AG09309 (cell line): Measurements from ENCODE around the gene TMEM259.
A peak's percentile ranks its signal among the peaks of the same experiment; 100 is the strongest.

Experiments
- DNase-seq: peaks from one replicate; pipeline ENCODE4 v3.0.0-alpha.2; 2010; ENCODE audit warnings: low read depth
- H3K4me3 ChIP-seq: 2 replicates; pipeline ENCODE4 v1.5.1; 2011; ENCODE audit warnings: mild to moderate bottlenecking, low read depth, low read length, moderate library complexity; ENCODE audit not compliant: control insufficient read depth
- CTCF ChIP-seq: IDR thresholded peaks from 2 replicates; pipeline ENCODE4 v1.5.1; 2011; ENCODE audit warnings: mild to moderate bottlenecking, low read depth, low read length, inconsistent platforms; ENCODE audit not compliant: insufficient read depth, control insufficient read depth; ENCODE audit errors: missing control alignments

TMEM259 gene

DNA sequence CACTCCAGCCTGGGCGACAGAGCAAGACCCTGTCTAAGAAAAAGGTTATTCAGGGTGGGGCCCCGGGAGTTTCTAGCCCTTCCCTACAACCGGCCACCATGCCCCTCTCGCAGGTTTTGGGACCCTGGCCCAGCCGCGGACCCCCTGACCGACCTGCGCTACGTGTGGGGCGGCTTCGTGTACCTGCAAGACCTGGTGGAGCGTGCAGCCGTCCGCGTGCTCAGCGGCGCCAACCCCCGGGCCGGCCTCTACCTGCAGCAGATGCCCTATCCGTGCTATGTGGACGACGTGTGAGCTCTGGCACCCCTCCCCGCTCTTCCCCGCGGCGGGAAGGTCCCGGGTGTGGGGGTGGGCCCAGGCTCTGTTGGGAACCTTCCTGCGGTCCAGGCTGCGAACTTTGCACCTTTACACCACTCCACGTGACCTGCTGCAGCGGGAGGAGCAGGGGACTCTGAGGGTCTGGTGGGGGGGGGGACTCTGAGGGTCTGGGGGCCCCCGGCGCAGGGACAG, 25.2 kb upstream of the TMEM259 start:
- no peak overlapping the region for H3K4me3 ChIP-seq
- no peak for DNase-seq
- TF ChIP-seq CTCF = no peak

DNA sequence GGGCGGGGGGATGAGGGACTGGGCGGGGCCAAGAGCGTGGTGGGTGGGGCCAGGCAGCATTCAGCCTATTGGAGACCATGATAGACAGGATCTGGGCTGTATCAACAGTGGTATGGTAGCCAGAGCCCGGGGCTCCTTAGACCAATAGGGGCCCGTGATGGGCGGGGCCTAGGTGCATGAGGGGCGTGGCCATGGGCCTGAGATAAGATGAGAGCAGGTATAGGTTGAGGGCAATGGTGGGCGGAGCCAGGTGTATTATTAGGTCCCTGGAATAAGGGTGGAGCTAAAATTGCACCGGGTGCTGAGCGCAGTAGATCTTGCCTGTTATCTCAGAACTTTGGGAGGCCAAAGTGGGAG, 24.3 kb upstream of the TMEM259 start:
- H3K4me3 ChIP-seq = no peak overlapping the region
- no peak for DNase-seq
- no peak for TF ChIP-seq CTCF

DNA sequence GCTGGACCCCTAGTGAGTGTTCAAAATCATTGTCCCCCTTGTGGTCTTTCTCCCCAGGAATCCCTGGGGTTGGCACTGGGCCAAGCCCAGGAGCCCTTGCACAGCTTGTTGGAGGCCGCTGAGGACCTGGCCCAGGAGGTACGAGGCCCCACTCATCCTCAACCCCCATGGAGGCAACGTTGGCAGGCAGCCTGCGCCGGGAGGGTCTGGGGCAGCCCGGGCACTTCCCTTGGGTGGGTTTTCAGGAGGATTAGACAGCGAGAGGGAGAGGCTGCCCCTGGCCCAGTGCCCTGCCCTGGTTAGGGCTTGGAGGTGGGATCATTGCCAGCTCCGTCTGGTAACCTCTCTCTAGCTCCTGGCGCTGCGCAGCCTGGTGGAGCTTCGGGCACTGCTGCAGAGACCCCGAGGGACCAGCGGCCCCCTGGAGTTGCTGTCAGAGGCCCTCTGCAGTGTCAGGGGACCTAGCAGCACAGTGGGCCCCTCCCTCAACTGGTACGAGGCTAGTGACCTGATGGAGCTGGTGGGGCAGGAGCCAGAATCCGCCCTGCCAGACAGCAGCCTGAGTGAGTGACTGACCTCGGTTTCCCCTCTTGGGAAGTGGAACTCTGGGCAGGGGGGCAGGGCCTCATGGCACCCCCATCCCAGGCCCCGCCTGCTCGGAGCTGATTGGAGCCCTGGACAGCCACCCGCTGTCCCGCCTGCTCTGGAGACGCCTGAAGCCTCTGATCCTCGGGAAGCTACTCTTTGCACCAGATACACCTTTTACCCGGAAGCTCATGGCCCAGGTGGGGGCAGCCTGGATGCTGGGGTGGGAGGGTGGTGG, 22.0 kb upstream of the TMEM259 start:
- no peak for TF ChIP-seq CTCF
- no peak overlapping the region for H3K4me3 ChIP-seq
- DNase-seq = no peak

DNA sequence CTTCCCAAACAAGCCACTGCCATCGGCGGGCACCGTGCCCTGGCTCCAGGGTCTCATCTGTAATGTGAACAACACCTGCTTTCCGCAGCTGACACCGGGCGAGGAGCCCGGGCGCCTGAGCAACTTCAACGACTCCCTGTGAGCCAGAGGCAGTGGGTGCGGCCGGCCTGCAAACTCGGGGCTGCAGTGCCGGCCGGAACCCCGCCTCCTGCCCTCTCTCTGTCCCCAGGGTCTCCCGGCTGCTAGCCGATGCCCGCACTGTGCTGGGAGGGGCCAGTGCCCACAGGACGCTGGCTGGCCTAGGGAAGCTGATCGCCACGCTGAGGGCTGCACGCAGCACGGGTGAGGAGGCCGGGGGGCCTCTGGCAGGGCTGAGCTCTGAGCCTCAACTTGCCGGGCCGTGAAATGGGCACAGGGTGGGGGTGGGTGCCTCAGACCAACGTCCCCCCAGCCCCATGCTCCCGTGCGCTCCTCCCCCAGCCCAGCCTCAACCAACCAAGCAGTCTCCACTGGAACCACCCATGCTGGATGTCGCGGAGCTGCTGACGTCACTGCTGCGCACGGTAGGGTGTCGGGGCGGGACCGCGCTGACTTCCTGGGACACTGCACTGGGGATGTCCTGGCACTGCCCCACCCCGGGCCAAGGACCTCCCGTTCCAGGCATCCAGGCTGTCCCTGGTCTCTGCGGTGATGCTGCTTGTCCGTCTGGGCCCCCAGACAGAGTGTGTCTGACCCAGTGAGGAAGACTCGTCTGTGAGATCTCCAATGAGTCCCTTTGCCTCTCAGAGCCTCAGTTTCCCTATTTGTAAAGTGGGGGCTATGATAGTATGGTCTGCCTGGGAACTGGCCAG, 21.1 kb upstream of the TMEM259 start:
- no peak for DNase-seq

DNA sequence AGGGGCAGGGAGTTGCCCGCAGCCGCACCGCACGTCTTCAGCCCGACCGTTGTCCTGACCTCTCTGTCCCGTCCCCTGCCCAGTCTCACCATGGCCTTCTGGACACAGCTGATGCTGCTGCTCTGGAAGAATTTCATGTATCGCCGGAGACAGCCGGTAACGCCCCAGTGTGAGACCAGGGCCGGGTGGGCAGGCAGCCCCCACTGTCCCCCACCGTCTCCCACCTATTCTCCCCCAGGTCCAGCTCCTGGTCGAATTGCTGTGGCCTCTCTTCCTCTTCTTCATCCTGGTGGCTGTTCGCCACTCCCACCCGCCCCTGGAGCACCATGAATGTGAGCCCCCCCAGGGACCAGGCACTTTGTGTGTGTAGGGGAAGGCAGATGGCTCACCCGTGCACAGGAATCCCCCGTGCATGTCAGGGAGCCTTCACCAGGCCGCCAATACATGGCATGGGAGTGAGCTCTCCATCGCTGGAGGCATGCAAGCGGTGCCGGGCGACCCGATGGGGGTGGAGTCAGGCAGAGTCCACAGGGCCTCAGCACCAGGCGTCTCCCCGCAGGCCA, 20.4 kb upstream of the TMEM259 start:
- TF ChIP-seq CTCF = no peak
- DNase-seq = no peak
- peak overlapping the region; percentile 28 for H3K4me3 ChIP-seq

More for the DNA sequence above, 21.1 kb upstream of the TMEM259 start:
- no peak for TF ChIP-seq CTCF
- H3K4me3 ChIP-seq = no peak overlapping the region

DNA sequence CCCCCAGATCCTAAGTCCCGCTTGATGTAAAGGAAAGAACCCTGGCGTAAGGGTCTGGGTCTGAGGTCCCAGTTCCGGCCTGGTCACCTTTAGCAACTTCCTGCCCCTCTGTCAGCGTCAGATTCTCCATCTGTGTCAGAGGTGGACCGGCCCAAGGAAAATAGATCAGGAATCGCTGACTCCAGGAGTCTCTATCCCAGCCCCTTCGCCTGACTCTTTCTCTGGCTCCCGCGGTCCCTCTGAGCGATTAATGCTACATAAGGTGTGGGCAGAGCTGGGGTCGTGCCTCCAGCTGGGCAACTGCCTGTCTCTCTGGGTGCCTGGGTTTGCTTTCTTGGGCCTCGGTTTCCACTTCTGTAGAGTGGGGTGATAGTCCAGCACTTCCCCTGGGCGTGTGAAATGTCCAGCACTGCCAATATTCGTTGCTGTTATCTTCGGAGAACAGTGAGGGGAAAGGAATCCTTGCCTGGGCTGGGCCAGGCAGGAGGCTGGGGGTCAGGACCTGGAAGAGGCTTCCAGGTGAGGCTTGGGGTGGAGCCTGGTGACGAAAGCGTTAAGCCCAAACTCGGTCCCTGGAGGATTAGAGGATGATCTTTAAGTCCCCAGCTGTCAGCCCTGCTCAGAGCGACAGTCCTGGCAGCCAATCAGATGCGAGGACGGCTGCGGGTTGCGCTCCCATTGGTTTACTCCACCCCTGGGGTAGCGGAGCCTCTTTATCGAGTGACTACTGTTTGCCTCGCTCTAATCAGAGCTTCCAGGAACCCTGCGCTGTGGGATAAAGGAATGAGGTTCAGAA, 19.8 kb upstream of the TMEM259 start:
- no peak for TF ChIP-seq CTCF
- peak; percentile 83 for DNase-seq
- H3K4me3 ChIP-seq = peak overlapping the region; percentile 54
